HCT116 (cell line): ENCODE results near the gene AKR1E2. TPM values are rescaled to one million over a fixed set of nuclear protein-coding genes. Genes with fewer than 3 reads are reported as not detected.

Experiments used
- ATAC-seq: fragments of 200-7000 bp; cut with Tn5 transposase; 2 replicates; pipeline ENCODE4 v1.9.1; 2020; ENCODE audit warnings: mild to moderate bottlenecking, moderate library complexity
- BruUV-seq: library from RNA; stranded (reverse); fragments of 400-500 nt; replicated peaks from 2 replicates; lab custom pipeline; 2021; lab: Mats Ljungman, UMichigan
- CTCF ChIA-PET: fragments of 300-600 bp; sonication (Branson Sonifier 250); formaldehyde crosslinking; loops from one replicate; lab custom pipeline; 2021; ENCODE audit warnings: antibody characterized with exemption; lab: Charles Lee
- POLR2A ChIA-PET: fragments of 300-600, 350-600 bp; sonication (Branson Sonifier 250); formaldehyde crosslinking; loops from one replicate; lab custom pipeline; 2021; ENCODE audit warnings: antibody characterized with exemption; lab: Charles Lee
- RAD21 ChIA-PET, 2 experiments: fragments of 300-600 bp; sonication (Branson Sonifier 250); formaldehyde crosslinking; loops; one replicate each; lab custom pipeline; 2023; ENCODE audit warnings: low total read pairs in 2 of 2; ENCODE audit not compliant: uncharacterized antibody in 2 of 2, unreplicated experiment in 2 of 2, low non-redundant PET in 1 of 2; lab: Charles Lee
- DNase-seq: peaks from one replicate; pipeline ENCODE4 v3.0.0-alpha.2; 2010; ENCODE audit warnings: low read depth, low spot score
- H2AFZ ChIP-seq: fragments of 200-600 bp; shearing (Covaris generic), sonication (generic); 2 replicates; pipeline ENCODE4 v1.6.1; 2017; ENCODE audit warnings: low read depth, mixed run types, mixed read lengths, antibody characterized with exemption, low read length; ENCODE audit not compliant: poor library complexity, severe bottlenecking
- H3K27ac ChIP-seq: 2 replicates; pipeline ENCODE4 v1.5.1; 2012; ENCODE audit warnings: low read depth, low read length
- H3K27me3 ChIP-seq: fragments of 200-600 bp; sonication (generic); 2 replicates; pipeline ENCODE4 v1.6.1; 2016; ENCODE audit warnings: mixed run types, low read length, mixed read lengths; ENCODE audit not compliant: insufficient read depth
- H3K36me3 ChIP-seq, 2 experiments: fragments of 200-500 bp in 1 of 2; fragments of 200-600 bp in 1 of 2; sonication (Bioruptor generic) in 1 of 2; sonication (generic) in 1 of 2; 2 replicates each; pipeline versions ENCODE4 v1.5.1 to v1.6.1; 2014 to 2016; ENCODE audit warnings: low read length in 2 of 2, inconsistent platforms in 1 of 2, mixed read lengths in 1 of 2, mixed run types in 1 of 2; ENCODE audit not compliant: insufficient read depth in 2 of 2, control insufficient read depth in 1 of 2
- H3K4me1 ChIP-seq, 2 experiments: fragments of 200-600 bp in 1 of 2; sonication (generic) in 1 of 2; 2 replicates each; pipeline versions ENCODE4 v1.5.1 to v1.6.1; 2012 to 2017; ENCODE audit warnings: low read length in 2 of 2, inconsistent platforms in 1 of 2, mild to moderate bottlenecking in 1 of 2, mixed read lengths in 1 of 2, mixed run types in 1 of 2, moderate library complexity in 1 of 2; ENCODE audit not compliant: insufficient read depth in 2 of 2, control insufficient read depth in 1 of 2
- H3K4me2 ChIP-seq: fragments of 200-600 bp; sonication (generic); 2 replicates; pipeline ENCODE4 v1.6.1; 2017; ENCODE audit warnings: mixed run types, low read length, mixed read lengths
- H3K4me3 ChIP-seq, 2 experiments: fragments of 200-600 bp in 1 of 2; sonication (generic) in 1 of 2; replicated peaks in 1 of 2; 2 replicates each; pipeline ENCODE4 v1.5.1; 2011 to 2016; ENCODE audit warnings: low read length in 2 of 2, control low read depth in 1 of 2, low read depth in 1 of 2, mild to moderate bottlenecking in 1 of 2, mixed read lengths in 1 of 2, mixed run types in 1 of 2
- H3K79me2 ChIP-seq: fragments of 200-600 bp; sonication (generic); 2 replicates; pipeline ENCODE4 v1.6.1; 2017; ENCODE audit warnings: mild to moderate bottlenecking, mixed run types, low read length, moderate library complexity, mixed read lengths; ENCODE audit not compliant: insufficient read depth
- H3K9ac ChIP-seq: fragments of 200-600 bp; sonication (generic); 2 replicates; pipeline ENCODE4 v1.6.1; 2016; ENCODE audit warnings: low read length, mixed read lengths
- H3K9me2 ChIP-seq: fragments of 200-600 bp; sonication (generic), shearing (Covaris generic); 2 replicates; pipeline ENCODE4 v1.6.1; 2017; ENCODE audit warnings: mixed run types, mild to moderate bottlenecking, moderate library complexity; ENCODE audit not compliant: insufficient read depth
- H3K9me3 ChIP-seq, 2 experiments: fragments of 200-500 bp in 1 of 2; fragments of 200-600 bp in 1 of 2; sonication (Bioruptor generic) in 1 of 2; sonication (generic) in 1 of 2; 2 replicates each; pipeline ENCODE4 v1.6.1; 2014 to 2017; ENCODE audit warnings: low read length in 2 of 2, mixed read lengths in 2 of 2, inconsistent platforms in 1 of 2, low read depth in 1 of 2, mild to moderate bottlenecking in 1 of 2, mixed run types in 1 of 2, moderate library complexity in 1 of 2; ENCODE audit not compliant: control insufficient read depth in 1 of 2, insufficient read depth in 1 of 2
- H4K20me1 ChIP-seq: fragments of 200-600 bp; sonication (generic), shearing (Covaris generic); 2 replicates; pipeline ENCODE4 v1.6.1; 2017; ENCODE audit warnings: mixed run types, mild to moderate bottlenecking, moderate library complexity; ENCODE audit not compliant: insufficient read depth
- CEBPB ChIP-seq: IDR thresholded peaks from 2 replicates; pipeline ENCODE4 v1.6.1; 2012; ENCODE audit warnings: low read depth
- EZH2 ChIP-seq: fragments of 200-600 bp; sonication (generic); IDR thresholded peaks from 2 replicates; pipeline ENCODE4 v1.6.1; 2017; ENCODE audit warnings: antibody characterized with exemption, mixed run types
- EZH2phosphoT487 ChIP-seq: fragments of 200-600 bp; IDR thresholded peaks from 2 replicates; pipeline ENCODE4 v1.6.1; 2018; ENCODE audit warnings: antibody characterized with exemption, borderline replicate concordance
- FOSL1 ChIP-seq: IDR thresholded peaks from 2 replicates; pipeline ENCODE4 v1.6.1; 2012; ENCODE audit warnings: low read depth
- MAX ChIP-seq: IDR thresholded peaks from 2 replicates; pipeline ENCODE4 v1.6.1; 2012
- POLR2A ChIP-seq: IDR thresholded peaks from 2 replicates; pipeline ENCODE4 v1.7.0; 2011; ENCODE audit warnings: borderline replicate concordance; ENCODE audit not compliant: insufficient read depth, insufficient read length; ENCODE audit errors: extremely low read depth
- POLR2AphosphoS5 ChIP-seq: IDR thresholded peaks from 2 replicates; pipeline ENCODE4 v1.6.1; 2011; ENCODE audit warnings: mild to moderate bottlenecking, low read depth, low read length, moderate library complexity
- SIN3A ChIP-seq: IDR thresholded peaks from 2 replicates; pipeline ENCODE4 v1.6.1; 2012; ENCODE audit warnings: low read depth
- SRF ChIP-seq: IDR thresholded peaks from 2 replicates; pipeline ENCODE4 v1.6.1; 2012; ENCODE audit warnings: low read depth
- TCF7L2 ChIP-seq: IDR thresholded peaks from 2 replicates; pipeline ENCODE4 v1.7.0; 2011; ENCODE audit warnings: borderline replicate concordance, inconsistent platforms; ENCODE audit not compliant: insufficient read depth, insufficient read length; ENCODE audit errors: extremely low read depth
- YY1 ChIP-seq: IDR thresholded peaks from 2 replicates; pipeline ENCODE4 v1.6.1; 2011; ENCODE audit warnings: low read length, low read depth, moderate library complexity, mild to moderate bottlenecking; ENCODE audit not compliant: insufficient replicate concordance; ENCODE audit errors: extremely low read depth
- ZBTB33 ChIP-seq: IDR thresholded peaks from 2 replicates; pipeline ENCODE4 v1.6.1; 2011; ENCODE audit warnings: mild to moderate bottlenecking, low read length, moderate library complexity; ENCODE audit not compliant: insufficient replicate concordance; ENCODE audit errors: extremely low read depth
- ZNF274 ChIP-seq: fragments of 200-500 bp; sonication (Bioruptor generic); IDR thresholded peaks from 2 replicates; pipeline ENCODE4 v1.6.1; 2014; ENCODE audit warnings: mild to moderate bottlenecking, low read depth, low read length, inconsistent platforms
- intact Hi-C: fragments of 100-400 bp; cut with micrococcal nuclease; formaldehyde crosslinking; loops from 2 replicates; pipeline ENCODE4 v1.10.0; 2022
- total RNA-seq: library from RNA; stranded (reverse); gene quantifications from one replicate; pipeline ENCODE4 v1.2.1, GENCODE V29; 2021; ENCODE audit not compliant: unreplicated experiment
- TF ChIP-seq, protein P1 (sequence below), 3 experiments: fragments of 200-600 bp in 1 of 3; sonication (generic) in 1 of 3; IDR thresholded peaks in 2 of 3; conservative IDR thresholded peaks in 1 of 3; 2 replicates each; pipeline ENCODE4 v1.5.1; 2012 to 2017; ENCODE audit warnings: low read depth in 2 of 3, low read length in 2 of 3, antibody characterized with exemption in 1 of 3, borderline replicate concordance in 1 of 3, control low read depth in 1 of 3, mild to moderate bottlenecking in 1 of 3, mixed read lengths in 1 of 3, mixed run types in 1 of 3, moderate library complexity in 1 of 3; ENCODE audit not compliant: insufficient read depth in 1 of 3

AKR1E2 gene
- total RNA-seq, 1 experiment from 2014 or later, result 5.0 TPM

GRCh38 chr10:4828005-4828404, 2.0 kb downstream of the AKR1E2 start:
- RAD21 ChIA-PET, result no interaction called here
- Histone ChIP-seq H3K4me2 (no peak overlapping the region), H3K9ac (no peak overlapping the region), H4K20me1 (no peaks in the 10 kb centered on the region), H3K4me3 (no peak overlapping the region), H3K36me3 (no peaks in the 10 kb centered on the region), H3K4me1 (peaks cover 0 to 17% of the 10 kb centered on the region in 2 experiments; a peak in 1 of 4 replicates), H3K9me2 (no peaks in the 10 kb centered on the region), H3K27ac (no peak overlapping the region), H3K27me3 (no peaks in the 10 kb centered on the region), H3K79me2 (no peaks in the 10 kb centered on the region), H3K9me3 (no peaks in the 10 kb centered on the region), H2AFZ (no peak overlapping the region)
- POLR2A ChIA-PET, result interaction anchor here (2.4 kb wide), 1 partner anchor 10 kb away, joined by 5 read pairs; no protein-coding TSS in a partner anchor
- DNase-seq (no peak), ATAC-seq (no peak)
- no TSS peak for BruUV-seq
- intact Hi-C loops, result no loop called here
- CTCF ChIA-PET, result no interaction called here
- TF ChIP-seq ZBTB33 (no peak), POLR2AphosphoS5 (no peak), ZNF274 (no peak), MAX (no peak), EZH2 (no peak), FOSL1 (no peak), CEBPB (no peak), TCF7L2 (no peak), POLR2A (no peak), SRF (no peak), EZH2phosphoT487 (no peak), SIN3A (no peak), YY1 (no peak)
- TF ChIP-seq, protein P1, sequence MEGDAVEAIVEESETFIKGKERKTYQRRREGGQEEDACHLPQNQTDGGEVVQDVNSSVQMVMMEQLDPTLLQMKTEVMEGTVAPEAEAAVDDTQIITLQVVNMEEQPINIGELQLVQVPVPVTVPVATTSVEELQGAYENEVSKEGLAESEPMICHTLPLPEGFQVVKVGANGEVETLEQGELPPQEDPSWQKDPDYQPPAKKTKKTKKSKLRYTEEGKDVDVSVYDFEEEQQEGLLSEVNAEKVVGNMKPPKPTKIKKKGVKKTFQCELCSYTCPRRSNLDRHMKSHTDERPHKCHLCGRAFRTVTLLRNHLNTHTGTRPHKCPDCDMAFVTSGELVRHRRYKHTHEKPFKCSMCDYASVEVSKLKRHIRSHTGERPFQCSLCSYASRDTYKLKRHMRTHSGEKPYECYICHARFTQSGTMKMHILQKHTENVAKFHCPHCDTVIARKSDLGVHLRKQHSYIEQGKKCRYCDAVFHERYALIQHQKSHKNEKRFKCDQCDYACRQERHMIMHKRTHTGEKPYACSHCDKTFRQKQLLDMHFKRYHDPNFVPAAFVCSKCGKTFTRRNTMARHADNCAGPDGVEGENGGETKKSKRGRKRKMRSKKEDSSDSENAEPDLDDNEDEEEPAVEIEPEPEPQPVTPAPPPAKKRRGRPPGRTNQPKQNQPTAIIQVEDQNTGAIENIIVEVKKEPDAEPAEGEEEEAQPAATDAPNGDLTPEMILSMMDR (IDR thresholded peaks at IDR 0.05 in 2 of 3, conservative IDR thresholded peaks at IDR 0.05 in 1 of 3; ENCODE audit: borderline replicate concordance in 1 of 3, insufficient read depth in 1 of 3, low read depth in 2 of 3, low read length in 2 of 3), result no peak
